GM21528 (cell line): ENCODE measurements around the gene FADD.
"Not testable (repeated sequence)": the region's sequence is repeated elsewhere in the genome, so short reads cannot be mapped to it uniquely, and the experiment has no call there.

ENCODE experiments used
- ATAC-seq: cut with Tn5 transposase; IDR thresholded peaks from one replicate; pipeline ENCODE4 v1.9.1; 2021; ENCODE audit warnings: mild to moderate bottlenecking, moderate library complexity; ENCODE audit not compliant: unreplicated experiment, low FRiP score

The FADD gene

DNA sequence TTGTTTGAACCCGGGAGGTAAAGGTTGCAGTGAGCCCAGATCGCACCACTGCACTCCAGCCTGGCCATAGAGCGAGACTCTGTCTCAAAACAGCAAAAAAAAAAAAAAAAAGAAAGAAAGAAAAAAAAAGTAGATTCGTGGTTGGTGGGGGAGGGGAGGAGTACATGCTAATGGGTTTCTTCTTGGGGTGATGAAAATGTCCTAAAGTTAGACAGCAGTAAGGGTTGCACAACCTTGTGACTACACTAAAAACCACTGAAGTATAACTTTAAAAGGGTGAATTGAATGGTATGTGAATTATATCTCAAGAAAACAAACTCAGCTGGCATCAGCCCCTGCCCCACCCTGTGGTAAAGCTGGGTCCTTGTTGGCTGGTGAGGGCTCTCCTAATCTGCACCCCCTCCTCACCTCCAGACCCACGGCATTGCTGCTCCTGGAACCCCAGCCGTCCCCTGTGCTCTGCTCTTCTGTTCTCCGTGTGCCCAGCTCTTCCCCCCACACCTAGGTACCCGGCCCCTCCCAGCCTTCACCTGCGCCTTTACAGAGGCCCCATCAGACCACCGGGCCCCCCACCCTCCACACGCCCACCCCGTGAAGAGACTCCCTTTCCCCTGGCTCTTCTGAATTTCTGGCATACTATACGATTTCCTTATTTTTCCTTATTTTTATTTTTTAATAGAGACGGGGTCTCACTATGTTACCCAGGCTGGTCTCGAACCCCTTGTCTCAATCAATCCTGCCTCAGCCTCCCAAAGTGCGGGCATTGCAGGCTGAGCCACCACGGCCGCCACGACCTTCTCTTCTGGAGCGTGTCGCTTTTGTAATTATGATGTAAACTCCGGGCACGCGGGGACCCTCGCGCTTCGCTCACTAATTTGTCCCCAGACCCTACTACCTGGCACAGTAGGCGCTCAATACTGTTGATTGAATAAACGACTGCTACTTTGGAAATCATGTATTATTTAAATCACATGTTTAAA is 924 bp upstream of the FADD start:
- ATAC-seq = no peak

- ATAC-seq = peak; percentile 29
Measured at GRCh38 chr11:70203751-70204465, 812 bp downstream of the FADD start.

DNA sequence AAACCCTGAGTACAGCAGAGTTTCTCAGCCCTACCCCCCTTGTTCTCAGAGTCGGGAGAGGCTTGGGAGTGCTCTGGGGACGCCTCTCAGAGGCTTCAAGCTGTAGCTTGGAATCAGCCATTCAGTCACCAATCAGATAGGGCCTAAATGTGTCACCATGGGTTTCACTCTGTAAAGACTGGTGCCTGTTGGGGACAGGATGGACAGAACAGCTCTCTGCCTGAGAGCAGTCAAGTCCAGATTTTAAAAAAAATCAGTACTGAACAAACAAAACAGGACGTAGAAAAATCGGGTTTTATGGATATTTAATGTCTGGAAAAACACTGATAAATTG is 1.3 kb downstream of the FADD start:
- ATAC-seq = no peak

DNA sequence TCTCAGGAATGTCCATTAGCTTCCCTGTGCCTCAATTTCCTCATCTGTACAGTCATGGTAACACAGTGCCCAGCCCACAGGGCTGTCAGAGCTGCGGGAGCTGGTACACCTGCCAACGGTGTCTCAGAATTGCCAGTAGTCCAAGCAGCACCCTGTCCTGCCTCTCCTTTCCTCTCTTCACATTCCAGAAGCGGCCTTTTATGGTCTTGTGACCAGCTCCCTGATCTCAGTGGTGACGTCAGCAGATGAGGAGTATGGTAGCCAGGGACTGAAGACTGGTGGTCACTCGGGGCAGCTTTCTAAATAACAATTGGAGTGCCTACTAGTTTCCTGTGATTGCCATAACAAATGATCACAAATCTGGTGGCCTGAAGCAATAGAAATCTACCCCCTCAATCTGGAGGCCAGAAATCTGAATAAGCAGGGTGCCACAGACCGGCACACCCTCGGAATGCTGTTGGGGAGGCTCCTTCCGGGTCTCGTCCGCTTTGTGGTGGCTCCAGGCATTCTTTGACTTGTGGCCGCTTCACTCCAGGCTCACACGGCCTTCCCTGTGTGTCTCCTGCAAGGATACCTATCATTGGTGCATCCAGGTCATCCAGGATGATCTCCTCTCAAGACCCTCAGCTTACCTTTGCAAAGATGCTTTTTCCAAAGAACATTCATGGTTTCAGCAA is 2.1 kb downstream of the FADD start:
- ATAC-seq = no peak

DNA sequence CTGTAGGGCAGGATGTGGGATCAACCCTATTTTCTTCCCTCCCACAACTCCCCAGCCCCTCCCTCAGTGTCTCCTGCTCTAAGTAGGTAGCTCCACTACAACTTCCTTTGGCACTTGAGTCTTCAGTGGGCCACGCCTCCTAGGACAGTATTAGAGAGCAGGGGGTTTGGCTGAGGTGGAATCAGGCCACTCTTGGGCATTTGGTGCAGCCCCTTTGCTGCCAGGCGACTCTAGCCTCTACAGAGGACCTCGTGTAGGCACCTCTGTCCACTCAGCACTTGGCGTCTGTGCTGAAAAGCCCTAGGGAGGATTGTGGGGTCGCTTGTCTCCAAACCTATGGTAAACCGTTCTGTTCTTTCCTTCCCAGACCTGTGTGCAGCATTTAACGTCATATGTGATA is 2.7 kb downstream of the FADD start:
- no peak for ATAC-seq

DNA sequence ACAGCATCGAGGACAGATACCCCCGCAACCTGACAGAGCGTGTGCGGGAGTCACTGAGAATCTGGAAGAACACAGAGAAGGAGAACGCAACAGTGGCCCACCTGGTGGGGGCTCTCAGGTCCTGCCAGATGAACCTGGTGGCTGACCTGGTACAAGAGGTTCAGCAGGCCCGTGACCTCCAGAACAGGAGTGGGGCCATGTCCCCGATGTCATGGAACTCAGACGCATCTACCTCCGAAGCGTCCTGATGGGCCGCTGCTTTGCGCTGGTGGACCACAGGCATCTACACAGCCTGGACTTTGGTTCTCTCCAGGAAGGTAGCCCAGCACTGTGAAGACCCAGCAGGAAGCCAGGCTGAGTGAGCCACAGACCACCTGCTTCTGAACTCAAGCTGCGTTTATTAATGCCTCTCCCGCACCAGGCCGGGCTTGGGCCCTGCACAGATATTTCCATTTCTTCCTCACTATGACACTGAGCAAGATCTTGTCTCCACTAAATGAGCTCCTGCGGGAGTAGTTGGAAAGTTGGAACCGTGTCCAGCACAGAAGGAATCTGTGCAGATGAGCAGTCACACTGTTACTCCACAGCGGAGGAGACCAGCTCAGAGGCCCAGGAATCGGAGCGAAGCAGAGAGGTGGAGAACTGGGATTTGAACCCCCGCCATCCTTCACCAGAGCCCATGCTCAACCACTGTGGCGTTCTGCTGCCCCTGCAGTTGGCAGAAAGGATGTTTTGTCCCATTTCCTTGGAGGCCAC is 3.3 kb downstream of the FADD start:
- no peak for ATAC-seq

DNA sequence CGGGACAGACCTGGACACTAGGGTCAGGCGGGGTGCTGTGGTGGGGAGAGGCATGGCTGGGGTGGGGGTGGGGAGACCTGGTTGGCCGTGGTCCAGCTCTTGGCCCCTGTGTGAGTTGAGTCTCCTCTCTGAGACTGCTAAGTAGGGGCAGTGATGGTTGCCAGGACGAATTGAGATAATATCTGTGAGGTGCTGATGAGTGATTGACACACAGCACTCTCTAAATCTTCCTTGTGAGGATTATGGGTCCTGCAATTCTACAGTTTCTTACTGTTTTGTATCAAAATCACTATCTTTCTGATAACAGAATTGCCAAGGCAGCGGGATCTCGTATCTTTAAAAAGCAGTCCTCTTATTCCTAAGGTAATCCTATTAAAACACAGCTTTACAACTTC is 3.9 kb downstream of the FADD start:
- no peak for ATAC-seq

DNA sequence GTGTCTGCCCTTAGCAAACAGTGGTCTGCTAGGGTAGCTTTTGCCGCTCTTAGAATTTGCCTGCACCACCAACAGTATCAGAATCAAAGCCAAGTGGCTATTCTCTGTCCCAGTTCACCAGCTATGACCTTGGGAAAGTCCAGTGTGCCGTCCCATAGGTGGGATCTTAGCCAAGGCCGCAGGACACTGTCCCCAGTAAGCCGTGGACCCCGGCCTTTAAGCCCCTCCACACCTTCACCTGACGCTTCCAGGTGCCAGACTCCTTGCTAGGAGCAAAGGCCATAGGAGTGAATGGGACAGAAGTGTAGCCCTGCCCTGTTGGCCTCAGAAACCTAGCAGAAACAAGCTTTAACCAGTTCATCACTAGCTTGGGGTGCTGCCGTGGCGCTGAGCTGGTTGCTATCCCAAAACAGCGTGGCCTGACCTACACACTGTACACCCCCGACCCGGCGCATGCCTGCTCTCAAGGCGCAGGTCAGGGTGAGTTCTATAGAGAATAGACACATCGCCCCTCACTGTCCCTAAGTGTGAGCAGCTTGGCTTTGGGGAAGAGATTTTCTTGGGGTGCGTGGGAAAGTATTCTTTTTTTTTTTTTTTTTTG is 4.5 kb downstream of the FADD start:
- no peak for ATAC-seq

GRCh38 chr11:70209391-70209912 is 6.4 kb downstream of the FADD start:
- ATAC-seq = no peak

DNA sequence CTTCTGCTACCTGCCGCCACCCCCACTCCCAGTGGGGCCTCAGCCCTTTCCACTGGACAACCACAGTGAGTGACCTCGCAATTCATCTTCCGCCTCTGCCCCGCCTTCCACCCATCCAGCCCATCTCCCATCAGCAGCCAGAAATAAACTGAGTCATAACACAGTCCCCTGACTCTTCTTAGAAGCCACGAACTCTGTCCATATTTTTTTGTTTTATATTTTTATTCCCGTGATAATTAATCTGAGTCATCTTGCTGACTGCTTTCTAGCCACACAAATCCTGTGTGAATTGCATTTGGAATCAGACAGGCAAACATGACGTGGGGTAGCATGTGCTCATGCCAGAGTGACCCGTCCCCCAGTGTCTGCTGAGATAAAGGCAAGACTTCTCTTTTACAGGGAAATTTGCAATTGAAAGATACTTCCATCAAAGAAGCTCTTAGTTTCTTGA is 7.0 kb downstream of the FADD start:
- ATAC-seq = no peak

DNA sequence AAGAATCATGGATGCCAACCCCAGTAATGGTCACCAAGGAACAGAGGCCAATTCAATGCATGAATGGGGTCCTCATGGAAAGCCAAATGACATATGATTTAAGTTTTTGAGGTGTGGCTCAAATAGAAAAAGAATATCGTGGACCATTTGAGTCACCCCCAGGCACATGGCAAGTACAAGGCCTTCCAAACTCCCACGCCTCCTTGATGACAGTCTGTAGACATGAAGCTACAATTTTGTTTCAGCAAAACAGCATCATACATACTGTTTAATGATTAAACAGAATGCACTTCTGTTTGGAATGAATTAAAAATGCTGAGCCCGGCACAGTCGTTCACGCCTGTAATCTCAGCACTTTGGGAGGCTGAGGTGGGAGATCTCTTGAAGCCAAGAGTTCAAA is 7.4 kb downstream of the FADD start:
- no peak for ATAC-seq

DNA sequence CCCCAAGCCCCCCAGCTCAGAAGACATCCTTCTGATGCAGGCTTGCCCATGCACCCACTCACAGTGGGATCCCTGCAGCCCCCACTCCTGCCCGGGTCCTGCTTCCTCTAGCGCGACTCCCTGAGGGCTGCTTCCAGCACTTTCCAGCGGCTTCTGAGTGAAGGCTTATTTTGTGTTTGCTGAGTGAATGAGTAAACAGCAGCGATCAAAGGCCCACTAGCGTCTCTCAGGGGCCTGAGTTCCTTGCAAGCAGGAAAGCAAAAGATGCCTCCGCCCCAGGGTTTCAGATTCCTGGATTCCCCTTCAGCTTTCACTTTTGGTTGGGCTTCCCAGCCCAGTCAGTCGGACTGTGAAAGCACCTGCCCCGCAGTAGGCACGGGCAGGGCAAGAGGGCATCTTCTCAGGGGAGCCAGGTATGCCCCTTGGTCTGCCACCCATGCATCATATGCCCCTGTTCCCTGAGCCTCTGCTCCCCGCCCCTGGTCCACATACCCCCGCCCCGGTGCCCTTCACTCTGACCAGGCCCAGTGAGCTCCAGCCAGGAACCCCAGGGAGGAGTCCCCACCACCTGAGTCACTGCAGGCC is 9.2 kb downstream of the FADD start:
- ATAC-seq = no peak

DNA sequence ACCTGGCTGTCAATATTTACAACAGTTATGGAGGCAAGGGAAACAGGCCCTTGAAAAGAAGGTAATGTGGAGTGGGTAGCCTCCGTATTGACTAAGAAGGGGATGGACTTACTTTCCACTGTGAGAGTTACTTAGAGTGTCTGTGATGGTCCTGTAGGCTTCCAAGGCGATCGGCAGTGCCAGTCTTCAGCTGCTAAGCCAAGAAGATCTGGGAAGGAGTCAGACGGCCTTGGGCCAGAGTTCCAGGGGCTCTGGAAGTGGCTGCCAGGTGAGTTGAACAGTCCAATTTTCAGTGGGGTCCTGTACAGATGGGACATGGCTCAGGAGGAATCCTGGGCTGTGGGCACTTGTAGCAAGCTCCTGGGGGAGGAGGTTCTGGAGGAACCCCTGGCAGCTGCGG is 14.3 kb downstream of the FADD start:
- ATAC-seq = not testable (repeated sequence)

- not testable (repeated sequence) for ATAC-seq
Measured at GRCh38 chr11:70218076-70218475, 15.0 kb downstream of the FADD start.

- ATAC-seq = no peak
Measured at GRCh38 chr11:70220136-70220535, 17.0 kb downstream of the FADD start.

- no peak for ATAC-seq
Measured at GRCh38 chr11:70220920-70221319, 17.8 kb downstream of the FADD start.

DNA sequence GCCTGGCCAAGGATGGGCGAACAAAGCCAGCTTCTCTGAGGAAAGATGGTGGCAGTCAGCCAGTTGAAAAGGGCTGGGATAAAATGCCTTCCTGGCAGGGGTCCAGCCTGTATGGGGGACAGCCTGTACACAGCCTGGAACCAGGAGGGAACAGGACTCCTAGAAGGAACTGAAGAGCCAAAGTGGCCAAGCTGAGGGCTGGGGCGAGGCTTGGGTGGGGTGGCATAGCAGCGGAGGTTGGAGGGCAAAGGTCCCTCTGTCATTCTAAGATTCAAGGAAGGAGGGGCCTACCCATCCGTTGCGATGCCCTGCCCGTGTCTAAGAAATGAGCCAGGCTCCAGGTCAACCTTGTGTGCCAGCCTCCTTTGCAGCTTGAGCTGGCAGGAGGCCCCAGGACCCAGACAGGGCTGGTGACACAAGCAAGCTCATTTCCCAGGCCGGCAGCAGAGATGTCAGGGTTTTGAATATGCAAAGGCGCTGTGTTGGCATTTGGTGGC is 22.6 kb downstream of the FADD start:
- ATAC-seq = no peak

DNA sequence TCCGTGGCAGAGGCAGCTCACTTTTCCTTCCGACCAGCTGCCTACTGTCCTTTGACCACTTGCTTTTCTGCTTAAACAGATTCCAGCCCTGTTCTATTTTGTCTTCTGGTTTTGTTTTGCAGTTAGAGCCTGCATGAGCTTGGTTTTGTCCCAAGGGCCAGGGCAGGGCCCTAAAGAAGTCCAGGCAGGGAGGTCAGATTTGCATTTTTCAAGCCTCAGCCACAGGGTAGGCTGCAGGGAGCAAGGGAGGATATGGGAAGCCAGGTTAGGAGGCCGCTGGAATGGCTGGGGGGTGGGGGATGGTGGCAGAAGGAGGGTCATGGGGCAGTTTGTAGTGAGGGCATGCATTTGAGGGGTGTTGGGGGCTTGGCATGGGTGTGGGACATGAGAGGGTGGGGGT is 23.1 kb downstream of the FADD start:
- no peak for ATAC-seq

- ATAC-seq = no peak
Measured at GRCh38 chr11:70226967-70227366, 23.9 kb downstream of the FADD start.
